ENCODE data around the gene PIP5K1B.

DNA sequence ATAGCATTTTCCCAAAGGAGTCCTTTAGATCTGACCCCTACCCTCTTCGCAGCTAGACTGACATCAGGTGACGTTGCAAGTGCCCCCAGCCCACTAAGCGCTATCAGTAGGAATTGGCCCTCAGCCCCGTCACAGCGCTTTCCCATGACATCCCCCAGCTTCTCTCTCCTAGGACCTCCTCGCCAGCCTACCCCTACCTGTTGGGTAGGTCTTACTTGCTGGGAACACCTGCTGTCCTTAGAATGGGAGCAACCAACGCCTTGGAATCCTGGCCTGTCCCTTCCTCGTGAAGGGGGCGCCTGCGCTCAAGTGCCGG, 584 bp upstream of the PIP5K1B start:
- TF ChIP-seq POLR2AphosphoS5 (IDR thresholded peaks at IDR 0.05; ENCODE audit: low read depth, low read length) (no peak), POLR2A (IDR thresholded peaks at IDR 0.05; ENCODE audit: low read depth, low read length) (no peak), TAF1 (IDR thresholded peaks at IDR 0.05; ENCODE audit: borderline replicate concordance, low read depth, low read length) (no peak)
